NCI-H460 (cell line): ENCODE results near the gene ARSJ. TPM values are rescaled to one million over a fixed set of nuclear protein-coding genes. Genes with fewer than 3 reads are reported as not detected.
"Not testable (repeated sequence)": the region's sequence is repeated elsewhere in the genome, so short reads cannot be mapped to it uniquely, and the experiment has no call there.

ENCODE experiments used
- DNase-seq: peaks from one replicate; pipeline ENCODE4 v3.0.0-alpha.2; 2016; ENCODE audit warnings: low read depth; ENCODE audit errors: extremely low read depth
- total RNA-seq: library from RNA; depleted of rRNA; stranded (reverse); fragments of >200 nt; shearing (Covaris generic); gene quantifications from 2 replicates; pipeline ENCODE4 v1.2.3, GENCODE V29; 2014

Gene ARSJ
- total RNA-seq, 1 experiment from 2014 or later: 0.84 TPM

GRCh38 chr4:113959539-113959937 is 19.9 kb downstream of the ARSJ start:
- no peak for DNase-seq

GRCh38 chr4:113958766-113959538 is 20.5 kb downstream of the ARSJ start:
- peak; percentile 71 for DNase-seq

GRCh38 chr4:113957956-113958355 is 21.5 kb downstream of the ARSJ start:
- no peak for DNase-seq

GRCh38 chr4:113955948-113956347 is 23.5 kb downstream of the ARSJ start:
- DNase-seq: no peak

GRCh38 chr4:113955411-113955810 is 24.0 kb downstream of the ARSJ start:
- DNase-seq: no peak

GRCh38 chr4:113953888-113954287 is 25.6 kb downstream of the ARSJ start:
- no peak for DNase-seq

GRCh38 chr4:113952452-113953029 is 26.9 kb downstream of the ARSJ start:
- peak; percentile 48 for DNase-seq

GRCh38 chr4:113951263-113951662 is 28.2 kb downstream of the ARSJ start:
- DNase-seq: no peak

GRCh38 chr4:113950207-113950606 is 29.2 kb downstream of the ARSJ start:
- no peak for DNase-seq

GRCh38 chr4:113947484-113947883 is 32.0 kb downstream of the ARSJ start:
- no peak for DNase-seq

GRCh38 chr4:113945906-113946305 is 33.5 kb downstream of the ARSJ start:
- DNase-seq: no peak

GRCh38 chr4:113943863-113944262 is 35.6 kb downstream of the ARSJ start:
- DNase-seq: no peak

GRCh38 chr4:113943085-113943484 is 36.4 kb downstream of the ARSJ start:
- DNase-seq: no peak

GRCh38 chr4:113941836-113942235 is 37.6 kb downstream of the ARSJ start:
- no peak for DNase-seq

GRCh38 chr4:113940103-113940502 is 39.3 kb downstream of the ARSJ start:
- DNase-seq: not testable (repeated sequence)

GRCh38 chr4:113935190-113935589 is 44.3 kb downstream of the ARSJ start:
- no peak for DNase-seq

GRCh38 chr4:113924706-113925105 is 54.7 kb downstream of the ARSJ start:
- not testable (repeated sequence) for DNase-seq

GRCh38 chr4:113921089-113921794 is 58.2 kb downstream of the ARSJ start:
- DNase-seq: no peak

GRCh38 chr4:113919611-113920010 is 59.8 kb downstream of the ARSJ start:
- DNase-seq: no peak

GRCh38 chr4:113919145-113919544 is 60.3 kb downstream of the ARSJ start:
- no peak for DNase-seq

GRCh38 chr4:113908829-113909228 is 70.6 kb downstream of the ARSJ start:
- DNase-seq: no peak

GRCh38 chr4:113907559-113907958 is 71.9 kb downstream of the ARSJ start:
- no peak for DNase-seq
